Heart left ventricle (tissue), 16 donors: ENCODE measurements around the gene SLX9. TPM values are rescaled to one million over a fixed set of nuclear protein-coding genes. Genes with fewer than 3 reads are reported as not detected.

ENCODE experiments used
- ATAC-seq, 4 donors: fragments of 200-7000 bp; cut with Tn5 transposase; one replicate each; pipeline ENCODE4 v1.9.1; 2020 to 2022; ENCODE audit warnings: moderate library complexity in 4 of 4, mild to moderate bottlenecking in 3 of 4, moderate number of reproducible peaks in 1 of 4
- DNase-seq, 5 donors: peaks; one replicate each; pipeline ENCODE4 v3.0.0-alpha.2; 2020
- H3K27ac ChIP-seq, 12 donors: fragments of 200-600 bp; sonication (generic) in 4 of 12; one replicate each; pipeline versions ENCODE4 v1.5.0 to v1.8.0; 2016 to 2022; ENCODE audit warnings: mild to moderate bottlenecking in 2 of 12
- H3K27me3 ChIP-seq, 9 donors: fragments of 200-600 bp; sonication (generic) in 2 of 9; one replicate each; pipeline versions ENCODE4 v1.5.1 to v1.8.0; 2016 to 2022; ENCODE audit warnings: mild to moderate bottlenecking in 3 of 9
- H3K36me3 ChIP-seq, 9 donors: fragments of 200-600 bp; sonication (generic) in 2 of 9; one replicate each; pipeline versions ENCODE4 v1.5.0 to v1.8.0; 2018 to 2022; ENCODE audit warnings: mild to moderate bottlenecking in 2 of 9
- H3K4me1 ChIP-seq, 12 donors: fragments of 200-600 bp; sonication (generic) in 4 of 12; one replicate each; pipeline versions ENCODE4 v1.5.0 to v1.8.0; 2016 to 2022; ENCODE audit warnings: mild to moderate bottlenecking in 3 of 12
- H3K4me3 ChIP-seq, 12 donors: fragments of 200-600 bp; sonication (generic) in 4 of 12; one replicate each; pipeline versions ENCODE4 v1.5.0 to v1.8.0; 2017 to 2022; ENCODE audit warnings: mild to moderate bottlenecking in 9 of 12, moderate library complexity in 4 of 12
- H3K9me3 ChIP-seq, 12 donors: fragments of 200-600 bp; sonication (generic) in 4 of 12; one replicate each; pipeline versions ENCODE4 v1.5.0 to v1.8.0; 2016 to 2022; ENCODE audit warnings: mild to moderate bottlenecking in 1 of 12
- POLR2A ChIP-seq, 2 donors: fragments of 450-650 bp; IDR thresholded peaks; one replicate each; pipeline ENCODE4 v1.6.1; 2017; ENCODE audit warnings: antibody characterized with exemption in 2 of 2, mild to moderate bottlenecking in 2 of 2, moderate library complexity in 2 of 2
- WGBS, 4 donors: extraction: QIAGEN DNeasy Blood & Tissue Kit in 2 of 4; methylation state at CpG; one replicate each; pipeline versions ENCODE4 v1.1.5 to v1.1.7; 2013 to 2018; 5-methylcytosine and 5-hydroxymethylcytosine counted together
- intact Hi-C, 10 donors: fragments of 100-400 bp; cut with DNase I; formaldehyde crosslinking; loops; one replicate each; pipeline versions ENCODE4 v1.11.1 to v1.14.2; 2022
- polyA plus RNA-seq, 2 donors: library from polyadenylated mRNA; stranded (reverse); fragments of 200-250 nt; gene quantifications; one replicate each; pipeline ENCODE4 v1.2.3, GENCODE V29; 2013
- total RNA-seq, 9 donors: library from RNA; depleted of rRNA in 2 of 9; stranded (reverse); fragments of >200 nt in 2 of 9; fragmentation: NEBNext Ultra II Directional in 3 of 9; extraction: Animal tissue kit (Norgen Biotek cat#: 25700) in 3 of 9; gene quantifications; one replicate each; pipeline versions ENCODE4 v1.1.0 to v1.2.4, GENCODE V29; 2016 to 2023
- TF ChIP-seq, protein P1 (sequence below), 12 donors: fragments of 200-600 bp; sonication (generic) in 4 of 12; IDR thresholded peaks; one replicate each; pipeline versions ENCODE4 v1.5.0 to v1.8.0; 2018 to 2022; ENCODE audit warnings: antibody characterized with exemption in 12 of 12, mild to moderate bottlenecking in 5 of 12
- donor health status: ischemic (EF 13 %, LVEDD 7.1; RV severe dilation, severe dysfunction).
- donor health status: healthy with polysubstance abuse.
- donor health status: DM: no; HTN: yes; CAD: no.
- donor health status: DM: no; HTN: no; CAD: no.
- donor health status: ischemic (EF 25% LVEDD 6.9; RV normal size, moderate dysfunction).
- donor health status: ischemic (EF 25% LVEDD 5.7; RV mildly dilated, moderate dysfunction).
- donor health status: healthy.
- donor health status: DM: yes; HTN: yes; CAD: no.
- donor health status: ischemic (EF 35%, LVEDD 5.7; RV mildly dilated, moderate dysfunction).
- donor health status: nonischemic (EF 11% LVEDD 7.7; RV severe dilation, severe dysfunction).
- donor health status: DM: yes; HTN: yes; CAD: no.
- donor health status: PGD.
- donor health status: ischemic (EF 29% LVEDD 5.4; RV normal size, mild dysfunction).
- donor health status: nonischemic (EF 23%, LVEDD 6.1; RV moderate dilation, normal function).

SLX9 gene
- total and polyA plus RNA-seq, 11 donors: 38.5 to 77.8 (median 49.1) TPM

DNA sequence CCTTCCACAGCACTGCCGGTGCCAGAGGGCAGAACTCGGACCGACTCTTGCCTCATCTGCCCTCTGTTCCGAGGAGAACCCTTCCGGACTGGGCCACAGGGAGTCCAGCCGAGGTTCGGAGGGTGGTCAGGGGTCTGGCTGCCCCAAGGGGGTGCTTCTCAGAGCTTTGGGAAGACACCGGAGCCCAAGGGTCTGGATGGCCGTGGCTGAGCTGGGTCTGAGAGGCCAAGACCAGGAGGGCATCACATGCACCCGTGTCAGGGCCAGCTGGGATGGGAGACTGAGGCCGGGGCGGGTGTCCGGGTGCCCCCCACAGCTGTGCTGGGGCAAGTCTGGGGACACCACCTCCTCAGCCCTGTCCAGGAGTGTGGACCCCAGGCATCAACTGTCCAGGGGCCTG, 51.1 kb downstream of the SLX9 start:
- ATAC-seq (no peak), DNase-seq (peak in 3 of 5 donors; percentile 13 to 64 (median 21))
- intact Hi-C loops: no loop called here
- peaks cover 0 to 42% (median 17%) of the 10 kb centered on the region in 12 donors for H3K4me1 ChIP-seq
- TF ChIP-seq, protein P1, sequence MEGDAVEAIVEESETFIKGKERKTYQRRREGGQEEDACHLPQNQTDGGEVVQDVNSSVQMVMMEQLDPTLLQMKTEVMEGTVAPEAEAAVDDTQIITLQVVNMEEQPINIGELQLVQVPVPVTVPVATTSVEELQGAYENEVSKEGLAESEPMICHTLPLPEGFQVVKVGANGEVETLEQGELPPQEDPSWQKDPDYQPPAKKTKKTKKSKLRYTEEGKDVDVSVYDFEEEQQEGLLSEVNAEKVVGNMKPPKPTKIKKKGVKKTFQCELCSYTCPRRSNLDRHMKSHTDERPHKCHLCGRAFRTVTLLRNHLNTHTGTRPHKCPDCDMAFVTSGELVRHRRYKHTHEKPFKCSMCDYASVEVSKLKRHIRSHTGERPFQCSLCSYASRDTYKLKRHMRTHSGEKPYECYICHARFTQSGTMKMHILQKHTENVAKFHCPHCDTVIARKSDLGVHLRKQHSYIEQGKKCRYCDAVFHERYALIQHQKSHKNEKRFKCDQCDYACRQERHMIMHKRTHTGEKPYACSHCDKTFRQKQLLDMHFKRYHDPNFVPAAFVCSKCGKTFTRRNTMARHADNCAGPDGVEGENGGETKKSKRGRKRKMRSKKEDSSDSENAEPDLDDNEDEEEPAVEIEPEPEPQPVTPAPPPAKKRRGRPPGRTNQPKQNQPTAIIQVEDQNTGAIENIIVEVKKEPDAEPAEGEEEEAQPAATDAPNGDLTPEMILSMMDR (IDR thresholded peaks at IDR 0.05): no peak
- TF ChIP-seq POLR2A (IDR thresholded peaks at IDR 0.05): no peak
- WGBS, 4 donors: 85 to 88% (median 86%) methylated on average over 7 to 13 of the region's 13 CpGs
- H3K27ac ChIP-seq: peak overlapping the region in 1 of 12 donors; percentile 75
- H3K4me3 ChIP-seq: no peak overlapping the region
- no peaks in the 10 kb centered on the region for H3K27me3 ChIP-seq
- no peaks in the 10 kb centered on the region for H3K9me3 ChIP-seq
- H3K36me3 ChIP-seq: no peaks in the 10 kb centered on the region

GRCh38 chr21:44991538-44992483, 52.0 kb downstream of the SLX9 start:
- H3K36me3 ChIP-seq: no peaks in the 10 kb centered on the region
- peaks cover 0 to 42% (median 17%) of the 10 kb centered on the region in 12 donors for H3K4me1 ChIP-seq
- ATAC-seq (no peak), DNase-seq (peak in 3 of 5 donors; percentile 14 to 62 (median 22))
- peak overlapping the region in 1 of 12 donors; percentile 64 for H3K27ac ChIP-seq
- no peaks in the 10 kb centered on the region for H3K9me3 ChIP-seq
- H3K4me3 ChIP-seq: no peak overlapping the region
- intact Hi-C loops: no loop called here
- WGBS, 4 donors: 74 to 80% (median 78%) methylated on average over 34 to 38 of the region's 38 CpGs
- no peak for TF ChIP-seq POLR2A (IDR thresholded peaks at IDR 0.05)
- TF ChIP-seq, protein P1 (IDR thresholded peaks at IDR 0.05): no peak
- no peaks in the 10 kb centered on the region for H3K27me3 ChIP-seq

- Histone ChIP-seq H3K4me1 (peaks cover 0 to 42% (median 17%) of the 10 kb centered on the region in 12 donors), H3K27ac (peak overlapping the region in 1 of 12 donors; percentile 64), H3K36me3 (no peaks in the 10 kb centered on the region), H3K27me3 (no peaks in the 10 kb centered on the region), H3K4me3 (no peak overlapping the region), H3K9me3 (no peaks in the 10 kb centered on the region)
- TF ChIP-seq, protein P1 (IDR thresholded peaks at IDR 0.05): no peak
- no peak for TF ChIP-seq POLR2A (IDR thresholded peaks at IDR 0.05)
- intact Hi-C loops: no loop called here
- 90 to 96% (median 93%) methylated on average over 6 to 13 of the region's 13 CpGs for WGBS, 4 donors
- ATAC-seq (no peak), DNase-seq (peak in 3 of 5 donors; percentile 10 to 56 (median 14))
Measured at GRCh38 chr21:44992608-44993031, 52.8 kb downstream of the SLX9 start.

- no peaks in the 10 kb centered on the region for H3K27me3 ChIP-seq
- no peak overlapping the region for H3K4me3 ChIP-seq
- ATAC-seq: no peak
- 87 to 91% (median 89%) methylated on average over 20 of the region's 20 CpGs for WGBS, 4 donors
- no peaks in the 10 kb centered on the region for H3K9me3 ChIP-seq
- peak in 3 of 5 donors; percentile 24 to 58 (median 30) for DNase-seq
- peak overlapping the region in 4 of 12 donors; percentile 26 to 59 (median 51) for H3K27ac ChIP-seq
- H3K36me3 ChIP-seq: no peaks in the 10 kb centered on the region
- intact Hi-C loops: no loop called here
- TF ChIP-seq, protein P1 (IDR thresholded peaks at IDR 0.05): no peak
- no peak for TF ChIP-seq POLR2A (IDR thresholded peaks at IDR 0.05)
- peaks cover 0 to 39% (median 17%) of the 10 kb centered on the region in 12 donors for H3K4me1 ChIP-seq
Measured at GRCh38 chr21:44993321-44994046, 53.7 kb downstream of the SLX9 start.
